GM19239 (cell line): Measurements from ENCODE around the gene GSK3B.
"Not testable (repeated sequence)": the region's sequence is repeated elsewhere in the genome, so short reads cannot be mapped to it uniquely, and the experiment has no call there.

Experiments used
- DNase-seq: peaks from one replicate; pipeline ENCODE4 v3.0.0; 2011; ENCODE audit warnings: low spot score; ENCODE audit not compliant: insufficient read length
- FAIRE-seq: peaks from 2 replicates; lab custom pipeline; 2011; peaks lifted over from hg19 to GRCh38; lab: Jason Lieb, UNC

The GSK3B gene

DNA sequence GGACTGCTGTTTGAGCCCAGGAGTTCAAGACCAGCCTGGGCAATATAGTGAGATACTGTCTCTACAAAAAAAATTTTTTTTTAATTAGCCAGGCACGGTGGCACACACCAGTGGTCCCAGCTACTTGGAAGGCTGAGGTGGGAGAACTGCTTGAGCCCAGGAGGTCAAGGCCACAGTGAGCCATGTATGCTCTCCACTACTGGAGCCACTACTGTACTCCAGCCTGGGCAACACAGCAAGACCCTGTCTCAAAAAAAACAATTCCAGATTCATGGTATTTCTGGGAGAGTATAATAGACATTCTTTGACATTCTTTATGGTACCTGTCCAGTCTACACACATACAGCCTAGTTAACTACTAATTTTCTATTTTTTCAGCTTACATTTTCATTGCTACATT lies 70.1 kb downstream of the GSK3B start:
- FAIRE-seq, result no peak
- no peak for DNase-seq

DNA sequence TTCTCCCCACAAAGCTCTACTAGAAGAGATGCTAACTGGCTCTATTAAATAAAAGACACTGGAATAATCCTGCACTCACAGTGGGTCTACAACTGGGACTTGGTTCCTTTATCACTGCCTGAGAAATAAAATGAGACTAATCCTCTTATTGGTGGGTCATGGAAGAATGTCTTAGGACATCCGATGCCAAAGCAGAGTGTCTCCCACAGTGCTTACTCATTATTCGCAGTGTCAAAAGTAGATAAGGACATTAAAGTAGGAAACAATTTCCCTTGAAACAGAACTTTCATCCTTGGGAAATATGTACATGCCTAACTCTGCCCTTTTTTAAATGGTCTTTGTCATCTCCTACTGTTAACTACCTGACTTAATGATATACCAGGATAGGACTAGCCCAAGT lies 71.5 kb downstream of the GSK3B start:
- FAIRE-seq, result no peak

GRCh38 chr3:120021523-120021922 lies 72.7 kb downstream of the GSK3B start:
- FAIRE-seq, result peak; percentile 28
- no peak for DNase-seq

More for the DNA sequence above, 71.5 kb downstream of the GSK3B start:
- no peak for DNase-seq

GRCh38 chr3:120018299-120018698 lies 75.9 kb downstream of the GSK3B start:
- no peak for FAIRE-seq

DNA sequence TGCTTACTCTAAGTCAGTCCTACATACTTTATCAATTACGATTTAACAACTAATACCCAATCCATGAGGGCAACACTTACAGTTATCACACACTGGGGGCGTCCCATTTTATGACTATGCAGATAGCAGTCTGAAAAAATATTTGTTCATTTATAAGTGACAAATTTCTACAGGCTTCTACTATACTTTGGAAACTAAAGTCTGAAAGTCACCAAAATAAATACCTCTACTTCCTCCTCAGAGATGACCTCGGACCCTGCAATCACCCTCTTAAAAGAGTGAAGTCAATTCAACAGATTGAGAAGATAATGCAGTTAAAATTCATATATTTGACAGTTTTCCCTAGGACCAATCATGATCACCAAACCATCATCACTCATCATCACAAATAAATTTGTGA lies 76.6 kb downstream of the GSK3B start:
- no peak for DNase-seq
- FAIRE-seq, result no peak

More at GRCh38 chr3:120018299-120018698, 75.9 kb downstream of the GSK3B start:
- no peak for DNase-seq

GRCh38 chr3:120013481-120013880 lies 80.8 kb downstream of the GSK3B start:
- DNase-seq (no peak), FAIRE-seq (no peak)

DNA sequence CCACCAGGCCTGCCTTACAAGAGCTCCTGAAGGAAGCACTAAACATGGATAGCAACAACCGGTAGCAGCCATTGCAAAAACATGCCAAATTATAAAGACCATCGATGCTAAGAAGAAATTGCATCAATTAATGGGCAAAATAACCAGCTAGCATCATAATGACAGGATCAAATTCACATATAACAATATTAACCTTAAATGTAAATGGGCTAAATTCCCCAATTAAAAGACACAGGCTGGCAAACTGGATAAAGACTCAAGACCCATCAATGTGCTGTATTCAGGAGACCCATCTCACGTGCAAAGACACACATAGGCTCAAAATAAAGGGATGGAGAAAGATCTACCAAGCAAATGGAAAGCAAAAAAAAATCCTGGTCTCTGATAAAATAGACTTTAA lies 88.5 kb downstream of the GSK3B start:
- DNase-seq, FAIRE-seq: not testable (repeated sequence)

DNA sequence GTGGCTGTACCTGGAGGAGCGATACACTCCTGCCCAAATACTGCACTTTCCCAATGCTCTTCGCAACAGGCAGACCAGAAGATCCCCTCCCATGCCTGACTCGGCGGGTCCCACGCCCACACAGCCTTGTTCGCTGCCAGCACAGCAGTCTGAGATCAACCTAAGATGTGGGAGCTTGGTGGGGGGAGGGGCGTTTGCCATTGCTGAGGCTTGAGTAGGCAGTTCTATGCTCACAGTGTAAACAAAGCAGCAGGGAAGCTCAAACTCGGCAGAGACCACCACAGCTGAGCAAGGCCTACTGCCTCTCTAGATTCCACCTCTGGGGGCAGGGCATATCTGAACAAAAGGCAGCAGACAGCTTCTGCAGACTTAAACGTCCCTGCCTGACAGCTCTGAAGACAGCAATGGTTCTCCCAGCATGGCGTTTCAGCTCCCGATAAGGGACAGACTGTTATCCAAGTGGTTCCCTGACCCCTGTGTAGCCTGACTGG lies 90.2 kb downstream of the GSK3B start:
- FAIRE-seq, DNase-seq: not testable (repeated sequence)

- no peak for FAIRE-seq
- no peak for DNase-seq
Observed at GRCh38 chr3:119998166-119998565, 96.1 kb downstream of the GSK3B start.

GRCh38 chr3:119990888-119991287 lies 103.4 kb downstream of the GSK3B start:
- DNase-seq, result no peak
- FAIRE-seq, result peak; percentile 49

DNA sequence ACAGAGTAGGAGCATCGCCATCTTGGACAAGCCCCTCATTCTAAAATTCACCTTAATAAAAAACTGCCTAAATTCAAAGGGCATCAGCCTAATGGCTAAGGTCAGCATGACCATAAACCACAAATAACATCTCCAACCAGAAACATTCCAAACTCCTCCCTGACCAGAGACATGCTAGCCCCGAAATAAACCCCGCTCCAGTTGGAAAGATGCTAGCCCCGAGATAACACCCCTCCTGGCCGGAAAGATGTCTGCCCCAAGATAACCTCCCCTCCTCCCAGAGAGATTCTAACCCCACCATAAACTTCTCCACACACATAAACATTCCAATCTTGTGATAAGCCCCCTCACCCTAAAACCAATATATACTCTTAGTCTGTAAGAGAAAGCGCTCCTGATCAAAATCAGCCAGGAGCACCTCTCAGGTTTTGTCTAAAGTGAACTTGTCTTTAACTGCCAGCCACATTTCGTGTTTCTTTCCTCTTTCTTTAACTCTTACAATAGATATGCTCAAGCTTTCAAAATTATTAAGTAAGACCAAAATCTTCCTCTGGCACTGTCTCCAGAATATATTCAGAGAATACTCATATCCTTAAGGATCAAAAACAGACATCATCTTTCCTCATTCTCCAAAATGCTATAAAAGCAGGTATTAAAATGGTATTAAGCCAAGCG lies 104.1 kb downstream of the GSK3B start:
- DNase-seq, result no peak

GRCh38 chr3:119986812-119987211 lies 107.4 kb downstream of the GSK3B start:
- FAIRE-seq, DNase-seq: not testable (repeated sequence)

More for the DNA sequence above, 104.1 kb downstream of the GSK3B start:
- no peak for FAIRE-seq

- FAIRE-seq (no peak), DNase-seq (no peak)
Observed at GRCh38 chr3:119981386-119981785, 112.9 kb downstream of the GSK3B start.

GRCh38 chr3:119978554-119979208 lies 115.6 kb downstream of the GSK3B start:
- DNase-seq (no peak), FAIRE-seq (no peak)

DNA sequence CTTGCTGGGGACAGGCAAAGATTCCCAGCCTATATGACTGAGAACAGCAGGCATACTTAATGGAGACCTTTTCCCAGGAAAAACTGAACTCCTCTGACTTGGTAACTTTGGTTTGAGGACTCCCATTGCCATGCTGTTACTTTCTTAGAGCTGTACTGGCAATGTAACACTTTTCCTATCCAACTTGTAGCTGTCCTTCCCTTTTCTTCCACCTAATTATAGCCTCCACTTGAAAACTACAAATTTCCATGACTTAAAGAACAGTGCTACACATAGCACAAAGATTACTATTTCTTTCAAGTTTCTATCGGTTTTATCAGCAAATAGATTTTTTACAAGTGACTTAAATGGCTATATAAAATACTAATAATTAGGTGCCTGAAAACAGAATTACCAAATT lies 116.9 kb downstream of the GSK3B start:
- no peak for DNase-seq
- FAIRE-seq, result no peak

DNA sequence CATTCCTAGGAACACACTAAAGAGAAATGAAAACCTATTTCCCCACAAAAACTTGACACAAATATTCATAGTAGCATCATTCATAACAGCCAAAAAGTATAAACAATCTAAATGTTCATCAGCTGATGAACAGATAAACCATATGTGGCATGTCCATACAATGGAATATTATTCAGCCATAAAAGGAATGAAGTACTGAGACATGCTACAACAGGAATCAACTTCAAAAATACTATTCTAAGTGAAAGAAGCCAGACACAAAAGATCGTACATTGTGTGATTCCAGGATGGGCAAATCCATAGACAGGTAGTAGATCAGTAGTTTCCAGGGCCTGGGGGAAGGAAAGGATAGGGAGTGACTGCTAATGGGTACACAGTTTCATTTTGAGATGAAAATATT lies 118.0 kb downstream of the GSK3B start:
- FAIRE-seq (no peak), DNase-seq (no peak)

DNA sequence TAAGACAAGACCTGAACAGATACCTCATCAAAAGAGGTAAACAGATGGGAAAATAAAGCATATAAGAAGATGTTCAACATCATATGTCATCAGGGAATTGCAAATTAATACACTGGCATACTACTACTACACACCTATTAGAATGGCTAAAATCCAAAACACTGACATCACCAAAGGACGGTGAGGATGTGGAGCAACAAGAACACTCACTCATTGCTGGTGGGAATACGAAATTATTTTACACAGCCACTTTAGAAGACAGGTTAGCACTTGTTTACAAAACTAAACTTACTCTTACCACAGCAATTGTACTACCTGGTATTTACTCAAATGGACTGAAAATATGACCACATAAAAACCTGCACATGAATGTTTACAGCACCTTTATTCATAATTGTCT lies 119.6 kb downstream of the GSK3B start:
- DNase-seq, result no peak
- FAIRE-seq, result no peak

GRCh38 chr3:119973018-119973646 lies 121.1 kb downstream of the GSK3B start:
- FAIRE-seq (no peak), DNase-seq (no peak)

GRCh38 chr3:119969759-119970158 lies 124.5 kb downstream of the GSK3B start:
- DNase-seq (no peak), FAIRE-seq (no peak)

DNA sequence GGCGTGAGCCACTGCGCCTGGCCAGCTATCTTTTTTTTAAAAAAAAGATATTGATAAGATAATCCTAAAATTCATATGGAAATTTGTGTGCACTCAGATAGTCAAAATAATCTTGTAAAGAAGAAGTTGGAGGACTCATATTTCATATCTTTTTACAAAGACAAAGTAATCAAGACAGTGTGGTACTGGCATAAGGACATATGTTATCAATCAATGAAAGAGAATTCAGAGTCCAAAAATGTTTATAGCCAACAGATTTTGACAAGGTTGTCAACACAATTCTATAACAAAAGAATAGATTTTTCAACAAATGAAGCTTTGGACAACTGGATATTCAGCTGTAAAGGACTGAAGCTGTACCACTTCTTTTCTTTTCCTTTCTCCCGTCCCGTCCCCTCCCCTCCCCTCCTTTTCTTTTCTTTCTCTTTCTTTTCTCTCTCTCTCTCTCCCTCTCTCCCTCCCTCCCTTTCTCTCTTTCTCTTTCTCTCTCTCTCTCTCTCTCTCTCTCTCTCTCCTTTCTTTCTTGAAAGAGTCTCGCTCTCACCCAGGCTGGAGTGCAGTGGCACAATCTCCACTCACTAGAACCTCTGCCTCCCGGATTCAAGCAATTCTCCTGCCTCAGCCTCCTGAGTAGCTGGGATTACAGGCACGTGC lies 126.8 kb downstream of the GSK3B start:
- no peak for FAIRE-seq
- DNase-seq, result no peak

DNA sequence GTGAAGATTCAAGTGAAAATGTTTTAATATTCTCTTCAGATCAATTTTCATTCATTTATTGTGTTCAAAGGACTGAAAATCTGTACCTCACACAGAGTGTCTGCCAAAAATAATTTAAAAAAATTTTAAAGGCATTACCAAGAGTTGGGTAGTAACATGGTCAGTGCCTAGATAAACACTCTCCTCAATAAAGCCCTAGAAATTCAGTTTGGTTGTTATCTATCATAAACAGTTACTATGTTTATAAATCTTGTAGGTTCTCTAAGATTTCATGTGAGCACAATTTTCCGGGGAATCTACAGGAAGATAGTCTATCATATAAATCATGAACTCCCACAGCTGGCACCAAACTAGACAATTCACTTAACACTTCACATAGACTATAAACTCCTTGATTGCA lies 128.6 kb downstream of the GSK3B start:
- no peak for FAIRE-seq

More for the DNA sequence above, 128.6 kb downstream of the GSK3B start:
- no peak for DNase-seq
